Muscle layer of duodenum (tissue), 2 donors: ENCODE data around the gene IGFBP3.
A peak's percentile ranks its signal among the peaks of the same experiment; 100 is the strongest.

Source experiments
- H3K27ac ChIP-seq: one replicate; pipeline ENCODE4 v1.7.0; 2013; ENCODE audit warnings: mild to moderate bottlenecking, low read length
- H3K27me3 ChIP-seq: one replicate; pipeline ENCODE4 v1.7.0; 2013; ENCODE audit warnings: low read depth, mild to moderate bottlenecking, control low read depth, low read length
- H3K36me3 ChIP-seq, 2 donors: one replicate each; pipeline ENCODE4 v1.7.0; 2013; ENCODE audit warnings: low read length in 2 of 2, control low read depth in 1 of 2, mild to moderate bottlenecking in 1 of 2; ENCODE audit not compliant: insufficient read depth in 2 of 2, control insufficient read depth in 1 of 2
- H3K4me1 ChIP-seq, 2 donors: one replicate each; pipeline ENCODE4 v1.7.0; 2013; ENCODE audit warnings: low read length in 2 of 2, mild to moderate bottlenecking in 2 of 2, control low read depth in 1 of 2, moderate library complexity in 1 of 2; ENCODE audit not compliant: insufficient read depth in 2 of 2, control insufficient read depth in 1 of 2
- H3K4me3 ChIP-seq, 2 donors: one replicate each; pipeline ENCODE4 v1.7.0; 2013; ENCODE audit warnings: low read length in 2 of 2, low read depth in 1 of 2, mild to moderate bottlenecking in 1 of 2
- H3K9me3 ChIP-seq, 2 donors: one replicate each; pipeline ENCODE4 v1.7.0; 2013; ENCODE audit warnings: low read length in 2 of 2, control low read depth in 1 of 2, mild to moderate bottlenecking in 1 of 2; ENCODE audit not compliant: control insufficient read depth in 1 of 2
- donor health status: healthy.

Gene IGFBP3

DNA sequence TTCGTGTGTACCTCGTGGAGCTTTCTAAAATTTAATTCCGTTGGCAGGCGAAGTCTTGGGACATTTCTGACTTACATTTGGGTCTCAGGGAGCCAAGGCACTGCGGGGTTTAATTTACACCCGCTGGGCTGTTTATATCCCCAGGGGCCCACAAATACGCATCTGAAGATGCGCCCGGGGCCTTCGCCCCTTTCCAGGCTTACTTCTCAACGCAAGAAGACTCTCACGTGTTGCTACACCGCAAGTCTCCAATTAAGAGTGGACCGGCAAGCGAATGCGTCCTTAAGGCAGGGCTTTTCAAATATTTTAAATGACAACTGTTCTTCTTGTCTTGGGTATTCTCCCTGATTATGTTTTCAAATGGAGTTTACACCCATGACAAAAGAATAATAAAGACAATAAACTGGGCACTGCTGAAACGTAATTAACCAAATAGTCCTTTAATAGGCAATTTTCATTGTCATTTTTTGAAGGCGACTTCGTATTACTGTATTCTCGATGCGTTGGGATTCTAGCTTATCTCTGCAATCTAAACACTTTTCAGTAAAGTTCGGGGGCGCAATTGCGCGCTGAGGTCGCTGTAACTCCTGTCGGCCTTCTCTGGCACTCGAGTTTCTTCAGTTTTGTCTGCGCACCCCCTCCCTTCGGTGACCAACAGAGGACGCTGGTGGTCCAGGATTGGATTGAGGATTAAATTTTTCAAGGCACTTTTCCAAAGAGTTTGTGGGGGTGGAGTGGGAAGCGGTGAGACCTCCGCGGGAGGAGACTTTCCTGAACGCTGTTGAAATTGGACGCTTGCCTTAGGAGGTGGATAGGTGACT lies 837 bp upstream of the IGFBP3 start:
- Histone ChIP-seq H3K27ac (no peak overlapping the region), H3K4me3 (peak overlapping the region; percentile 34 to 68), H3K9me3 (no peaks in the 10 kb centered on the region), H3K36me3 (no peaks in the 10 kb centered on the region), H3K4me1 (peaks cover 0 to 37% of the 10 kb centered on the region in 2 donors), H3K27me3 (peaks cover 7% of the 10 kb centered on the region)

DNA sequence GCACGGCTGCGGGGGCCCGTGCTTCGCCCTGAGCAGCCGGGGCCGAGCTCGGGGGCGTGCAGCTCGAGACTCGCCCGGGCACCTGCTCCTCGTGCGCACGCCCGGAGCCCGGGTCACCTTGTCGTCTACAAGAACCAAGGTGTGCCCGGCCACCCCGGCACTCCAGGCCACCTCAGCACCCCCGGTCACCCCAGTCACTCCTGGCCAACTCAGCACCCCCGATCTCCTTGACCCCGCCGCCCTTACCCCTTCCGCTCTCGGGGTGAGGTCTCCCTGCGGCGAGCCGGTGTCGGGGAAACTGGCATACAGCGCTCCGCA lies 268 bp upstream of the IGFBP3 start:
- no peaks in the 10 kb centered on the region for H3K36me3 ChIP-seq
- no peaks in the 10 kb centered on the region for H3K9me3 ChIP-seq
- peaks cover 0 to 37% of the 10 kb centered on the region in 2 donors for H3K4me1 ChIP-seq
- peak overlapping the region in 1 of 2 donors; percentile 68 for H3K4me3 ChIP-seq
- peaks cover 7% of the 10 kb centered on the region for H3K27me3 ChIP-seq
- H3K27ac ChIP-seq, result no peak overlapping the region

- H3K4me3 ChIP-seq, result peak overlapping the region; percentile 44 to 68
- H3K36me3 ChIP-seq, result no peaks in the 10 kb centered on the region
- no peak overlapping the region for H3K27ac ChIP-seq
- peaks cover 7% of the 10 kb centered on the region for H3K27me3 ChIP-seq
- H3K9me3 ChIP-seq, result no peaks in the 10 kb centered on the region
- peaks cover 0 to 37% of the 10 kb centered on the region in 2 donors for H3K4me1 ChIP-seq
These were observed 1.0 kb downstream of the IGFBP3 start for GRCh38 chr7:45919993-45920459.

- no peaks in the 10 kb centered on the region for H3K36me3 ChIP-seq
- H3K9me3 ChIP-seq, result no peaks in the 10 kb centered on the region
- H3K4me3 ChIP-seq, result peak overlapping the region in 1 of 2 donors; percentile 68
- peaks cover 7% of the 10 kb centered on the region for H3K27me3 ChIP-seq
- no peak overlapping the region for H3K27ac ChIP-seq
- H3K4me1 ChIP-seq, result peaks cover 0 to 37% of the 10 kb centered on the region in 2 donors
These were observed 1.8 kb downstream of the IGFBP3 start for GRCh38 chr7:45919231-45919784.

DNA sequence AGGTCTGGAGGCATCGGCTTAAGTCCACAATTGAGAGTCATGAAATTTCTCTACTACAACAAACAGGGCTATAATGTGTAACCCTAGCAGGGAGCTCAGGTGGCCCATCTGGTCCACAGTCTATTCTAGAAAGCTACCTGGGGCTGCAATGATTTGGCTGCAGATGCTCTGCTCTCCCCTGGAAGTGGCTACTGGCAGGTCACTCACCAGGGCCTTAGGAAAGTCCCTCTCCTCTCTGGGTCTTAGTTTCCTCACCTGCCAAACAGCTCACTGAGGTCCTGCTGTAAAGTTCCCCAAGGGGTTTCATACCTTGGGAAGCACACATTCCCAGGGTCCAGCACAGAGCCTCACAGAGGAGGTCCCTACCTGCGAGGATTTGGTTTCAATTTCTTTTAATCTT lies 2.5 kb downstream of the IGFBP3 start:
- H3K27me3 ChIP-seq, result peaks cover 7% of the 10 kb centered on the region
- no peaks in the 10 kb centered on the region for H3K36me3 ChIP-seq
- H3K4me3 ChIP-seq, result no peak overlapping the region
- H3K4me1 ChIP-seq, result peaks cover 0 to 37% of the 10 kb centered on the region in 2 donors
- H3K9me3 ChIP-seq, result no peaks in the 10 kb centered on the region
- H3K27ac ChIP-seq, result no peak overlapping the region

DNA sequence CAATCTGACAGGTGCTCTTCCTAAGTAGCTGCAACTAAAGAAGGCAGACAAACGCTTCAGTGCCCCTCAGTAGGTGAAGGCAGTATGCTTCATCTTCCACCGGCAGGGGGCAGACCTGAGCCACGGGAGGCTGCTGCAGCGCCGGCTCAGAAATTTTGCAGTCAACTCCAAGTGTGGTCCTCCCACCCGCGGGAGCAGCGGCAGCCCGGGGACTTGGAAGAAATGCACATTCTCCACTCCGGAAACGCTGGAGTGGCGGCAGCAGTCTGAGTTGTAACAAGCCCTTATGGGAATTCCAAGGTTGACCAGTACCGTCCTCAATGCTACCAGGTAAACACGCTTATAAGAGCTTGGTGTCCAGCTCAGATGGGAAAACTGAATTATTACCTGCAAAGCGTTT lies 3.4 kb downstream of the IGFBP3 start:
- no peak overlapping the region for H3K4me3 ChIP-seq

GRCh38 chr7:45917064-45917463 lies 4.0 kb downstream of the IGFBP3 start:
- Histone ChIP-seq H3K9me3 (no peaks in the 10 kb centered on the region), H3K27me3 (peaks cover 7% of the 10 kb centered on the region), H3K4me1 (peaks cover 0 to 27% of the 10 kb centered on the region in 2 donors), H3K4me3 (no peak overlapping the region), H3K27ac (no peak overlapping the region), H3K36me3 (no peaks in the 10 kb centered on the region)

More for the DNA sequence above, 3.4 kb downstream of the IGFBP3 start:
- Histone ChIP-seq H3K27ac (no peak overlapping the region), H3K9me3 (no peaks in the 10 kb centered on the region), H3K27me3 (peaks cover 7% of the 10 kb centered on the region), H3K4me1 (peaks cover 0 to 33% of the 10 kb centered on the region in 2 donors), H3K36me3 (no peaks in the 10 kb centered on the region)

- H3K4me1 ChIP-seq, result peaks cover 0 to 12% of the 10 kb centered on the region in 2 donors
- H3K27ac ChIP-seq, result no peak overlapping the region
- H3K36me3 ChIP-seq, result no peaks in the 10 kb centered on the region
- no peak overlapping the region for H3K4me3 ChIP-seq
- peaks cover 7% of the 10 kb centered on the region for H3K27me3 ChIP-seq
- no peaks in the 10 kb centered on the region for H3K9me3 ChIP-seq
These were observed 5.5 kb downstream of the IGFBP3 start for GRCh38 chr7:45915606-45916005.

- no peaks in the 10 kb centered on the region for H3K36me3 ChIP-seq
- H3K27me3 ChIP-seq, result peaks cover 7% of the 10 kb centered on the region
- no peak overlapping the region for H3K4me3 ChIP-seq
- H3K27ac ChIP-seq, result no peak overlapping the region
- H3K9me3 ChIP-seq, result no peaks in the 10 kb centered on the region
- peaks cover 0 to 5% of the 10 kb centered on the region in 2 donors for H3K4me1 ChIP-seq
These were observed 6.2 kb downstream of the IGFBP3 start for GRCh38 chr7:45914911-45915310.

DNA sequence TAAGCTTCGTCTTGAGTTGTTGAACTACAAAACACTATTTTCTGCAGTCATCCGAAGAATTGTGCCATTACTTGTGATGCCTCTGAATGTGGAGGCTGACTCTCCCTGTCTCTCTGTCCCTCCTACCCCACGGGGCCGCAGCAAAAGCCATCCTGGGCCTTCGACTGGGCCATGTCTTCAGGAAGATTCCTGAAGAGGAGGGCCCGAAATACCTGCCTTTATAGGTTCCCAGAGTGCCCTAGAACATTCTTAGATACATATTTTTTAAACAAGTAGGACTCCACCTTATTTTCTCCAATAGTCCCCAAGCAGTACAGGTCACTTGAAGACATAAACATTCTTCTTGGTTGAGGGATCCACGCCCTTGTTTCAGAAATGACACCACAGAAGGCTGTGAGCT lies 8.1 kb downstream of the IGFBP3 start:
- H3K9me3 ChIP-seq, result peaks cover 0 to 3% of the 10 kb centered on the region in 2 donors
- no peak overlapping the region for H3K27ac ChIP-seq
- no peaks in the 10 kb centered on the region for H3K4me1 ChIP-seq
- peaks cover 2% of the 10 kb centered on the region for H3K27me3 ChIP-seq
- no peak overlapping the region for H3K4me3 ChIP-seq
- H3K36me3 ChIP-seq, result no peaks in the 10 kb centered on the region

DNA sequence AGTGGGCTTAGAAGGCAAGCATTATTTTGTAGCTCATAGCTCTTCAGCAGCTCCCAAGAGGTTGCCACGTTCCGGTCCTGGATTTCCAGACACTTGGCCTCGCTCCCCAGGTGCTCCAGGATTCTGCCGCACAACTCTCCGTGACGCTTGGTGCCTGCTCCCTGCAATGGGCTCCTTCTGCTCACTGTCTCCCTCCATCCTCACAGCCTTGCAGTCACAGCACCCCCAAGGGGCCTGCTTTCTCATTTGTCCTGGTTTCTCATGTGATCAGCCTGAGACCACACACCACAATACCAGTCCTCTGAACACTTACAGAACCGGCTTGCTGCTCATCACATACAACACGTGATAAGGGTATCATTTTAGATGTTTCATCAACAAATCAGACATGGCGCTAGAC lies 9.8 kb downstream of the IGFBP3 start:
- no peaks in the 10 kb centered on the region for H3K27me3 ChIP-seq
- H3K4me3 ChIP-seq, result no peak overlapping the region
- no peaks in the 10 kb centered on the region for H3K36me3 ChIP-seq
- no peak overlapping the region for H3K27ac ChIP-seq
- no peaks in the 10 kb centered on the region for H3K4me1 ChIP-seq
- H3K9me3 ChIP-seq, result peaks cover 0 to 3% of the 10 kb centered on the region in 2 donors
